Endothelial cell (in vitro differentiated cells): ENCODE measurements around the gene STPG4. TPM values are rescaled to one million over a fixed set of nuclear protein-coding genes. Genes with fewer than 3 reads are reported as not detected.
"Not testable (repeated sequence)": the region's sequence is repeated elsewhere in the genome, so short reads cannot be mapped to it uniquely, and the experiment has no call there.

Source experiments
- DNase-seq: peaks from one replicate; pipeline ENCODE4 v3.0.0; 2021; ENCODE audit warnings: low spot score
- H3K27ac Mint-ChIP-seq: one replicate; pipeline ENCODE4 v1.8.0; 2021; ENCODE audit warnings: mixed read lengths, inconsistent platforms; ENCODE audit not compliant: unreplicated experiment
- H3K27me3 Mint-ChIP-seq: one replicate; pipeline ENCODE4 v1.8.0; 2021; ENCODE audit warnings: mild to moderate bottlenecking, moderate library complexity, mixed read lengths, inconsistent platforms; ENCODE audit not compliant: unreplicated experiment
- H3K36me3 Mint-ChIP-seq: one replicate; pipeline ENCODE4 v1.8.0; 2021; ENCODE audit warnings: mild to moderate bottlenecking, low read depth, mixed read lengths, inconsistent platforms; ENCODE audit not compliant: unreplicated experiment
- H3K4me1 Mint-ChIP-seq: one replicate; pipeline ENCODE4 v1.8.0; 2021; ENCODE audit warnings: mild to moderate bottlenecking, mixed read lengths, inconsistent platforms; ENCODE audit not compliant: unreplicated experiment
- H3K4me3 Mint-ChIP-seq: one replicate; pipeline ENCODE4 v1.8.0; 2021; ENCODE audit warnings: mild to moderate bottlenecking, mixed read lengths, inconsistent platforms; ENCODE audit not compliant: unreplicated experiment
- H3K9me3 Mint-ChIP-seq: one replicate; pipeline ENCODE4 v1.8.0; 2021; ENCODE audit warnings: mixed read lengths, inconsistent platforms; ENCODE audit not compliant: unreplicated experiment
- total RNA-seq: library from RNA; stranded (reverse); fragmentation: NEBNext Ultra II Directional; extraction: Animal tissue kit (Norgen Biotek cat#: 25700); gene quantifications from one replicate; pipeline ENCODE4 v1.2.1, GENCODE V29; 2021; ENCODE audit not compliant: unreplicated experiment
- TF ChIP-seq, protein P1 (sequence below): fragments of 200-600 bp; sonication (generic); IDR thresholded peaks from one replicate; pipeline ENCODE4 v1.5.0; 2021; ENCODE audit warnings: antibody characterized with exemption; ENCODE audit not compliant: unreplicated experiment

STPG4 gene
- total RNA-seq, 1 donor from 2014 or later: not detected

DNA sequence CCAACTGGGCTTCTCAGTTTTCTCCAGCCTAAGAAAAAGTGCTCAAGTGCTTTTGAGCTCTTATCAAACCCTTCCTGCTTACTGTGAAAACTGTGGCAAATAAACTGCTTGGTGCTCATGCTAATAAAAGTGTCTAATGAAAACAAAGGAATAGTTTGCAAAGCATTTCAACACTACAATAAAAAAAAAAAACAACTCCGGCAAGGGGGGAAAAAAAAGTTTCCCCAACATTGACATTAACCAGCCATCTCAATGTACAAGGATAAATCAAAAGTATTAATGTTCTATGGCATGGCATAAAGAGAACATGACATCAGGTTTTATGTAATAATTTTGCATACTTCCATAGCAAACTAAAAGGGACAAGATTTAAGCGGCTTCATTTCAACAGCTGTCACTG lies 14.7 kb upstream of the STPG4 start:
- H3K4me1 Mint-ChIP-seq: peaks cover 25% of the 10 kb centered on the region
- peaks cover under 1% of the 10 kb centered on the region for H3K27me3 Mint-ChIP-seq
- H3K9me3 Mint-ChIP-seq: no peaks in the 10 kb centered on the region
- H3K36me3 Mint-ChIP-seq: peaks cover 15% of the 10 kb centered on the region
- H3K27ac Mint-ChIP-seq: no peak overlapping the region
- DNase-seq: no peak
- TF ChIP-seq, protein P1, sequence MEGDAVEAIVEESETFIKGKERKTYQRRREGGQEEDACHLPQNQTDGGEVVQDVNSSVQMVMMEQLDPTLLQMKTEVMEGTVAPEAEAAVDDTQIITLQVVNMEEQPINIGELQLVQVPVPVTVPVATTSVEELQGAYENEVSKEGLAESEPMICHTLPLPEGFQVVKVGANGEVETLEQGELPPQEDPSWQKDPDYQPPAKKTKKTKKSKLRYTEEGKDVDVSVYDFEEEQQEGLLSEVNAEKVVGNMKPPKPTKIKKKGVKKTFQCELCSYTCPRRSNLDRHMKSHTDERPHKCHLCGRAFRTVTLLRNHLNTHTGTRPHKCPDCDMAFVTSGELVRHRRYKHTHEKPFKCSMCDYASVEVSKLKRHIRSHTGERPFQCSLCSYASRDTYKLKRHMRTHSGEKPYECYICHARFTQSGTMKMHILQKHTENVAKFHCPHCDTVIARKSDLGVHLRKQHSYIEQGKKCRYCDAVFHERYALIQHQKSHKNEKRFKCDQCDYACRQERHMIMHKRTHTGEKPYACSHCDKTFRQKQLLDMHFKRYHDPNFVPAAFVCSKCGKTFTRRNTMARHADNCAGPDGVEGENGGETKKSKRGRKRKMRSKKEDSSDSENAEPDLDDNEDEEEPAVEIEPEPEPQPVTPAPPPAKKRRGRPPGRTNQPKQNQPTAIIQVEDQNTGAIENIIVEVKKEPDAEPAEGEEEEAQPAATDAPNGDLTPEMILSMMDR: no peak
- H3K4me3 Mint-ChIP-seq: no peak overlapping the region

DNA sequence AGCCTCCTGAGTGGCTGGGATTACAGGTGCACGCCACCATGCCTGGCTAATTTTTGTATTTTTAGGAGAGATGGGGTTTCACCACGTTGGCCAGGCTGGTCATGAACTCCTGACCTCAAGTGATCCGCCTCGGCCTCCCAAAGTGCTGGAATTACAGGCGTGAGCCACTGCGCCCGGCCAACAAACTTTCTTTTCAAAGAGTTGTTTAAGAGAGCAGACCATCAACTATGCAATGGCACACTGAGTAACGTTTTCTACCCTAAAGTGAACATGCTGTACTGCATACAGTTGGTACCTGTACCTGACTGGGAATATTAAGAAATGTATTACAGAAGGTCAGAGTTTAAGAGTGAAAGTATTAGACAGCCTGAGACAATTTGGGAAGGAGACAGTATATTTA lies 13.8 kb upstream of the STPG4 start:
- DNase-seq: not testable (repeated sequence)

DNA sequence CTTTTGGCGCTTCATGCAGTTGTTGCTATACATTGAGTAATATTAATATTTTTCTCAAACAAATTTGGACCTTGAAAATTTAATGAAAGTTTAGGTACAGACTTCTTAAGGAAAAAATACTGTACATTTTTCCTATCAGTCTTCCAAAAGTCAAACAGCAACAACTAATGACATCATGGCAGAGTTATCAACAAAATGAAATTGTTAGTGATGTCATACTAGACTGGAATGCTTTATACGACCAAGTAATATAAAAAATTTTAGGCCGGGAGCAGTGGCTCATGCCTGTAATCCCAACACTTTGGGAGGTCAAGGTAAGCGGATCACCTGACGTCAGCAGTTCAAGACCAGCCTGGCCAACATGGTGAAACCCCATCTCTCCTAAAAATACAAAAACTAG lies 12.0 kb upstream of the STPG4 start:
- Mint-ChIP-seq H3K4me1 (peaks cover 11% of the 10 kb centered on the region), H3K36me3 (peaks cover 18% of the 10 kb centered on the region), H3K9me3 (no peaks in the 10 kb centered on the region), H3K27me3 (no peaks in the 10 kb centered on the region), H3K27ac (no peak overlapping the region), H3K4me3 (no peak overlapping the region)
- DNase-seq: no peak
- TF ChIP-seq, protein P1: no peak

More for the DNA sequence above, 13.8 kb upstream of the STPG4 start:
- not testable (repeated sequence) for H3K27me3 Mint-ChIP-seq, H3K9me3 Mint-ChIP-seq, H3K4me3 Mint-ChIP-seq, H3K27ac Mint-ChIP-seq
- Mint-ChIP-seq H3K4me1 (peaks cover 20% of the 10 kb centered on the region), H3K36me3 (peaks cover 16% of the 10 kb centered on the region)

DNA sequence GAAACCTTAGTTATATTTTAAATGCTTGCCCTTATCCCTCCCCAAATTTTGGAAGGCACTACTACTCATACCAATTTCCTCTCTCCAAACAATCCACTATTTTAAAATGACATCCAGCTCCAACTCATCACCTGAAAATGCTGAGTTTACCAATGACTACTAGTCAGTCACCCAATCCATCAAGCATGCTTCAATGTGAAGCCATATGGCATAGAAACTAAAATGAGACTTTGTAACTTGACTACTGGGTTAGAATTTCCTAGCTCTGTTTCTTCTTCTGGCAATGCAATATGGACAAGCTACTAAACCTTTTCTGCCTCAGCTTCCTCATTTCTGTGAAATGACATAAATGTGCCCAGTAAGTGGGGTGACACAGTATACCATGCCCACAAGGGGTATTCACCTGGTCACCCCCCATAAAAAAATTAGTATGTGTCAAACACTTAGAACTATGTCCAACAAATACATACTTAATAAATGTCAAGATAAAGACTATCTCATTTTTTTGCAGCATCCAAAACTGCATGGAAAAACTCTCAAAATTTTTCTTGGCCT lies 10.0 kb upstream of the STPG4 start:
- H3K27me3 Mint-ChIP-seq: no peaks in the 10 kb centered on the region
- H3K4me1 Mint-ChIP-seq: peaks cover 2% of the 10 kb centered on the region
- no peak overlapping the region for H3K4me3 Mint-ChIP-seq
- no peaks in the 10 kb centered on the region for H3K9me3 Mint-ChIP-seq
- DNase-seq: no peak
- H3K27ac Mint-ChIP-seq: no peak overlapping the region
- peaks cover 23% of the 10 kb centered on the region for H3K36me3 Mint-ChIP-seq
- TF ChIP-seq, protein P1: no peak

DNA sequence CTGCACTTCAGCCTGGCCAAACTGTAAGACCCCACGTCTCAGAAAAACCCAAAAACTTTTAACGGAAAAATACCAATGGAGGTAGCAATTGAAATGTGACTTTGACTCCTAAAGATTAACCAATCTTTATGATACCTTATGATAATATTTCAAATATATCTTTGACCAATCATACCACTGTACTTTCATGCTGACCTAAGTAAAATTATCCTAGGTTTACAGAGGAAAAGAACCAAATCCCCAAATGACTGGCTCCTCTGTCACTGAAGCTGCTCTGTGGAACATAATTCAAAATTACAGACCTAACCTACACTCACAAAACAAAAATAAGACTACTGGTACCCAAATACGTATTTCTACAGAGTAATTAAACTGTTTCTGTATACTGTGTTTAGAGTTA lies 7.7 kb upstream of the STPG4 start:
- Mint-ChIP-seq H3K27me3 (no peaks in the 10 kb centered on the region), H3K27ac (no peak overlapping the region), H3K9me3 (no peaks in the 10 kb centered on the region), H3K36me3 (peaks cover 22% of the 10 kb centered on the region), H3K4me3 (no peak overlapping the region), H3K4me1 (no peaks in the 10 kb centered on the region)
- TF ChIP-seq, protein P1: no peak
- no peak for DNase-seq
